Subcutaneous adipose tissue (tissue), 4 donors: ENCODE measurements around the gene PACRG. TPM values are rescaled to one million over a fixed set of nuclear protein-coding genes. Genes with fewer than 3 reads are reported as not detected.

Experiments used
- total RNA-seq, 4 donors: library from RNA; depleted of rRNA; stranded (reverse); fragments of >200 nt; gene quantifications; one replicate each; pipeline ENCODE4 v1.1.0, GENCODE V29; 2016
- TF ChIP-seq, protein P1 (sequence below): fragments of 450-650 bp; IDR thresholded peaks from one replicate; pipeline ENCODE4 v1.5.1; 2016; ENCODE audit warnings: low read depth, mild to moderate bottlenecking, control low read depth, antibody characterized with exemption, moderate library complexity

The PACRG gene
- total RNA-seq, 4 donors from 2014 or later = 0.34 TPM; not detected in 3

DNA sequence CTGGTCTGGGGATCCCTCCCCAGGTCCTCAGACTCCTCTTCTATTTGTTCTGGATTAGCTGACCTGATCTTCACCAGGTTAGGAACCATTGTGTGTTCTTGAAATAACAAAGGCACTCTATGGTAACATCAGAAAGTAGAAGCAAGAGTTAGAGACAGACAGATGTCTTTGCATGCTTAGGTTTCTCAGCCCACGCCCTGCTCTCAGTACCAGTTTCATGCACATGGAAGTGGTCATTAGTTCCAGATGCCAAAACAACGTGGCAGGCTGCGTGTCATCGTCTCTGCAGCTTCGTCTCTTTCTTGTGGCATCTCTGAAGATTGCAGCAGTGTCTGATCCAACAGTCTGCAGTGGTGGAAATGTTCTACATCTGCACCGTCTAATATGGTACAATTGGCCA lies 89.4 kb downstream of the PACRG start:
- TF ChIP-seq, protein P1, sequence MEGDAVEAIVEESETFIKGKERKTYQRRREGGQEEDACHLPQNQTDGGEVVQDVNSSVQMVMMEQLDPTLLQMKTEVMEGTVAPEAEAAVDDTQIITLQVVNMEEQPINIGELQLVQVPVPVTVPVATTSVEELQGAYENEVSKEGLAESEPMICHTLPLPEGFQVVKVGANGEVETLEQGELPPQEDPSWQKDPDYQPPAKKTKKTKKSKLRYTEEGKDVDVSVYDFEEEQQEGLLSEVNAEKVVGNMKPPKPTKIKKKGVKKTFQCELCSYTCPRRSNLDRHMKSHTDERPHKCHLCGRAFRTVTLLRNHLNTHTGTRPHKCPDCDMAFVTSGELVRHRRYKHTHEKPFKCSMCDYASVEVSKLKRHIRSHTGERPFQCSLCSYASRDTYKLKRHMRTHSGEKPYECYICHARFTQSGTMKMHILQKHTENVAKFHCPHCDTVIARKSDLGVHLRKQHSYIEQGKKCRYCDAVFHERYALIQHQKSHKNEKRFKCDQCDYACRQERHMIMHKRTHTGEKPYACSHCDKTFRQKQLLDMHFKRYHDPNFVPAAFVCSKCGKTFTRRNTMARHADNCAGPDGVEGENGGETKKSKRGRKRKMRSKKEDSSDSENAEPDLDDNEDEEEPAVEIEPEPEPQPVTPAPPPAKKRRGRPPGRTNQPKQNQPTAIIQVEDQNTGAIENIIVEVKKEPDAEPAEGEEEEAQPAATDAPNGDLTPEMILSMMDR = no peak

DNA sequence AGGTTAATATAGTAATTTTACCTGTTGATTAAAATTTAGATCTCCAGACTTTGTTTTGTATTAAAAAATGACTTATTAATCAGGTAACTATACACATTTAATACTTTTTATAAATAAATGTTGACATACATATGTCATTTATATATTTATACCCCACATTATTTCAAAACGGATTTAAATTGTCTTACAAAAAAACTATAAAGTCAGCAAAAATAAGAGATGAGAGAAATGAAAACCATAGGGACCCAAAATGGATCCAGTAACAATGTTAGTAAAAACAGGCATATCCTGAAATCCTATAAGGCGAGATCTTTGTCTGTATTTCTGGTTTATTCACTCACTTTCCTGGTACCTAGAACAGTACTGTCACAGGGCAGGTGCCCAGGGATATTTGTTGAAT lies 91.5 kb downstream of the PACRG start:
- TF ChIP-seq, protein P1 = no peak

DNA sequence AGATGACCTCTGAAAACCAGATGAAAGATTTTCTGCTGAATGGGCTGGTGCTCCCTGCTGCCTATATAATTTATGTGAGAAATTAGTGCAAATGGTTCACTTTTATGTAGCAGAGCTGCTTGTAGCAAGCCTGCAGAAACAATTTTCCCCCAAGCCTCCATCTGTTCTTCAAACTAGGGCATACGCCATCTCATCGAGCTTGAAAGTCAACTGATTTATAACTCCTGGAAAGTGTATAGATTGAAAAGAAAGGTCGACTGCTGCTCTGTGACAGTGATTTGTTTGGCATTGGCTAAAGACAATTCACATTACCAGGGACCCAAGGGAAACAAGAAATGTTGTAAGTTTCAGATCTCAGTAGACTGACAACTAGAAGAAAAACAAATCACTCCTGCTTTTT lies 93.3 kb downstream of the PACRG start:
- TF ChIP-seq, protein P1 = no peak

DNA sequence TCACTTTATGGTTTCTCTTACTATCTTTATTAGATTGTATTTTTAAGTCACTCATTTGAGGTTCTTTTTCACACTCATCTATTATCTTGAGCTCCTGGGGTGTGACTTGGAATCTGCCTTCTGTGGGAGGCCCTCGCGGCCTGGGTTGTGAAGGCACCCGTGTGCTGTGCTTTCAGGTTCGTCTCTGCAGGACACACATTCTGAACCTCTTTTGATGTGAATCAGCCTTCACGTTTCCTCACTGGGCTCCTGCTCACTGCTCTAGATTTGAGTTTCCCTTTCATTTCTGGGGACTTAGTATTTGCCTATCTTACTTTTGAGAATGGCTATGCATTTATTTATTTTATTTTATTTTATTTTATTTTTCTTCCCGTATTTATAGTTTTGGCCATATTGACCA lies 97.8 kb downstream of the PACRG start:
- TF ChIP-seq, protein P1 = no peak

DNA sequence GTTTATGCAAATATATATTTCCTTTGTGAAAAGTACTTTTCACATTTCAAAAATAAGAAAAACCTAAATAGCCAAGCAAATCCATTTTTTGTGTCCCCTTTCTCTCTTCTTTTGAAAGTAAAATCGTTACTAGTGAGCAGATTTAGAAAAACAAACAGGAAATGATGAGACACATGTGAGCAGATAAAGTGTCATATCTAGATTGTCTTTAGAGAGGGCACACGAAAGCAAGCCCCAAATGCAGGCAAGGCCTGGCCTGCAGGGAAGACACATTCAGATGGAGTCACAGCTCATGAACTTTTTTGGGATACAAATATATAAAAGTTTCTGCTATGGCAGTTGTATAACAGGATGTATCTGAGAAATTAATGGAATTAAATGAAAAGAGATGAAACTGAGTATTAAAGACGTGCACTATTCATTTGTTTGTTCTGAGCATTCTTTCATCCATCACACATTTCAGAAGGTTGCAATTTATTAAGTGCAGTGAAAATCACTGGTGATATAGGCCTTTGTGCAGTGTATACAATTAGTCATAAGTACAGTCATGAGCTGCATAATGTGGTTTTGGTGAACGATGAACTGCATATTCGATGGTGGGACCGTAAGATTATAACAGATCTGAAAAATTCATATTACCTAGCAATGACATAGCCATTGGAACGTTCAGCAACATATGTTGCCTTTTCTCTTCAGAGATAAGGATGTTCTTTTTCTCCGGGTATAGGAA lies 101.4 kb downstream of the PACRG start:
- TF ChIP-seq, protein P1 = no peak

DNA sequence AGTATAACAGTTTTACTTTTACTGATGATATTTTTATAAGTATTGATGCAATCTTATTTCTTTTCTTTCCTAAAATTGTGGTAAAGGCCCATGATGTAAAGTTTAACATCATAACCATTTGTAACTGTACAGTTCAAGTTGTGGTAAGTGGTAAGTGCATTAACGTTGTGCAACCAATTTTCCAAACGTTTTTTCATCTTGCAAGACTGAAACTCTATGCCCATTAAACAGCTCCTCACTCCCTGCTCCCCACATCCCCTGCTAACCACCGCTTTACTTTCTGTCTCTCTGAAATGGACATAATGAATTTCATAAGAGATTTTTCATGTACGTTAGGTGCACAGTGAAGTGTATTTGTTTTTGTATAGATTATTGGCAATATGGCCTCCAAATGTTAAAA lies 106.0 kb downstream of the PACRG start:
- TF ChIP-seq, protein P1 = no peak

DNA sequence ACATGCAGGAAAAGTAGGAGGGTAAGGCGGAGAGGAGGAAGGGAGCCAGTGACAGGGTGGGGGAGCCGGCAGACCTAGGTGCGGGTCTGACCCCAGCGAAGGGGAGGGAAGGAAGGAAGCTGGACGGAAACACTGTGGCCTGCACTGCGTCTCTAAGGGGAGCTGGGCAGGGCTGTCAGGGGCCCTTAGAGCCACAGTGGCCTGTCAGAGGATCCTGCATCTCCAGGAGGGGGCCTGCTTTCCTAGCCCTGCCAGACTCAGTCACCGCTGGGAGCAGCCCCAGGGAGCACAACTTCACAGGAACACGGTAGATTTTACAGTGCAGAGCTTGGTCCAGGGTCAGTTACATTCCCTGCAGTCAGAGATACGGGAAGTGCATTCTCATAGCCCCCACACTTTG lies 118.2 kb downstream of the PACRG start:
- TF ChIP-seq, protein P1 = no peak
